K562 (cell line): ENCODE results near the gene ZMPSTE24. TPM values are rescaled to one million over a fixed set of nuclear protein-coding genes. Genes with fewer than 3 reads are reported as not detected.

Experiments used
- ATAC-seq: fragments of 200-7000 bp; cut with Tn5 transposase; 3 replicates; pipeline ENCODE4 v1.9.1; 2020; ENCODE audit warnings: moderate library complexity
- BruUV-seq: library from RNA; stranded (reverse); fragments of 400-500 nt; replicated peaks from 2 replicates; lab custom pipeline; 2021; lab: Mats Ljungman, UMichigan
- CTCF ChIA-PET: fragments of 300-600 bp; formaldehyde crosslinking; extraction: SDS; loops from one replicate; lab custom pipeline; 2021; ENCODE audit warnings: low intra/inter-chr PET ratio; lab: Yijun Ruan, JAX
- POLR2A ChIA-PET: fragments of 300-600, 350-650 bp; sonication (Branson Sonifier 250); formaldehyde crosslinking; extraction: SDS; loops from one replicate; lab custom pipeline; 2021; ENCODE audit warnings: antibody characterized with exemption, inconsistent platforms; lab: Yijun Ruan, JAX
- DNase-seq, 4 experiments: peaks; one replicate each; pipeline versions ENCODE4 v3.0.0 to v3.0.0-alpha.2; 2011 to 2018; ENCODE audit warnings: low spot score in 3 of 4, mixed read lengths in 3 of 4; ENCODE audit errors: extremely low read depth in 1 of 4
- FAIRE-seq: peaks from 2 replicates; lab custom pipeline; 2011; peaks lifted over from hg19 to GRCh38; lab: Jason Lieb, UNC
- H2AFZ ChIP-seq: 2 replicates; pipeline ENCODE4 v1.6.0; 2011; ENCODE audit warnings: low read depth, low read length, control low read depth, inconsistent platforms
- H3K27ac ChIP-seq: fragments of 200-600 bp; 3 replicates; pipeline ENCODE4 v1.8.0; 2011; ENCODE audit warnings: low read depth, mild to moderate bottlenecking, control low read depth, inconsistent platforms, low read length, moderate library complexity, mixed read lengths; ENCODE audit errors: extremely low read depth
- H3K27me3 ChIP-seq, 2 experiments: fragments of 300-600 bp in 1 of 2; 2 replicates in 1 of 2; 3 replicates in 1 of 2; pipeline versions ENCODE4 v1.6.0 to v1.8.0; 2011; ENCODE audit warnings: inconsistent platforms in 2 of 2, low read length in 2 of 2, mild to moderate bottlenecking in 1 of 2, mixed read lengths in 1 of 2, moderate library complexity in 1 of 2; ENCODE audit not compliant: control insufficient read depth in 2 of 2, insufficient read depth in 2 of 2
- H3K36me3 ChIP-seq: fragments of 300-600 bp; 3 replicates; pipeline ENCODE4 v1.8.0; 2011; ENCODE audit warnings: mild to moderate bottlenecking, low read length, inconsistent platforms; ENCODE audit not compliant: control insufficient read depth, insufficient read depth
- H3K4me1 ChIP-seq, 2 experiments: fragments of 200-600 bp in 1 of 2; replicated peaks in 1 of 2; 2 replicates in 1 of 2; 3 replicates in 1 of 2; pipeline versions ENCODE4 v1.5.1 to v1.8.0; 2011; ENCODE audit warnings: inconsistent platforms in 2 of 2, low read length in 2 of 2, mild to moderate bottlenecking in 1 of 2, mixed read lengths in 1 of 2, moderate library complexity in 1 of 2; ENCODE audit not compliant: control insufficient read depth in 2 of 2, insufficient read depth in 2 of 2
- H3K4me2 ChIP-seq: 2 replicates; pipeline ENCODE4 v1.6.1; 2011; ENCODE audit warnings: low read length, control low read depth, inconsistent platforms, mixed read lengths; ENCODE audit not compliant: insufficient read depth
- H3K4me3 ChIP-seq: fragments of 200-600 bp; sonication (generic), shearing (Covaris generic); 2 replicates; pipeline ENCODE4 v1.5.1; 2016; ENCODE audit warnings: control low read depth, inconsistent platforms
- H3K79me2 ChIP-seq: fragments of 200-600 bp; 3 replicates; pipeline ENCODE4 v1.8.0; 2011; ENCODE audit warnings: low read length, inconsistent platforms; ENCODE audit not compliant: control insufficient read depth, insufficient read depth
- H3K9ac ChIP-seq, 2 experiments: 2 replicates each; pipeline versions ENCODE4 v1.6.0 to v1.6.1; 2011; ENCODE audit warnings: low read depth in 2 of 2, low read length in 2 of 2, control low read depth in 1 of 2, inconsistent platforms in 1 of 2, mild to moderate bottlenecking in 1 of 2, mixed read lengths in 1 of 2; ENCODE audit not compliant: insufficient read depth in 1 of 2
- H3K9me1 ChIP-seq: one replicate; pipeline ENCODE4 v1.6.0; 2011; ENCODE audit warnings: inconsistent platforms, mild to moderate bottlenecking, low read length, moderate library complexity; ENCODE audit not compliant: control insufficient read depth, insufficient read depth
- H3K9me3 ChIP-seq: replicated peaks from 2 replicates; pipeline ENCODE4 v1.5.1; 2011; ENCODE audit warnings: low read depth, low read length, inconsistent platforms; ENCODE audit not compliant: control insufficient read depth, insufficient read depth
- H4K20me1 ChIP-seq: replicated peaks from 2 replicates; pipeline ENCODE4 v1.6.1; 2011; ENCODE audit warnings: low read length, inconsistent platforms, mixed read lengths; ENCODE audit not compliant: control insufficient read depth, insufficient read depth
- CAMTA2 ChIP-seq: fragments of 250-450 bp; sonication (Bioruptor Pico); conservative IDR thresholded peaks from 2 replicates; pipeline ENCODE4 v1.5.1; 2022
- CEBPG ChIP-seq, 3 experiments: fragments of 200-800 bp in 1 of 3; sonication (Bioruptor generic) in 1 of 3; sonication (generic) in 1 of 3; formaldehyde crosslinking in 1 of 3; IDR thresholded peaks in 2 of 3; conservative IDR thresholded peaks in 1 of 3; 2 replicates each; pipeline versions ENCODE4 v1.6.1 to v1.8.0; 2016 to 2022; ENCODE audit warnings: missing compliant biosample characterization in 2 of 3, missing genetic modification characterization in 2 of 3, mild to moderate bottlenecking in 1 of 3, missing genetic modification reagents in 1 of 3
- MTA3 ChIP-seq: fragments of 450-650 bp; formaldehyde crosslinking; IDR thresholded peaks from 2 replicates; pipeline ENCODE4 v1.6.1; 2017; ENCODE audit warnings: mild to moderate bottlenecking, borderline replicate concordance
- MYC ChIP-seq, 2 experiments: fragments of 250-450 bp in 1 of 2; sonication (Bioruptor Pico) in 1 of 2; IDR thresholded peaks; 2 replicates each; pipeline versions ENCODE4 v1.5.1 to v1.6.1; 2012 to 2021; ENCODE audit warnings: low read depth in 2 of 2, borderline replicate concordance in 1 of 2, improper control_type of control experiment in 1 of 2, low read length in 1 of 2, mild to moderate bottlenecking in 1 of 2, moderate library complexity in 1 of 2
- PCBP1 ChIP-seq: fragments of 200-400 bp; formaldehyde crosslinking; IDR thresholded peaks from 2 replicates; pipeline ENCODE4 v1.6.1; 2018; ENCODE audit warnings: mild to moderate bottlenecking, low read depth, low read length; ENCODE audit not compliant: poor library complexity, severe bottlenecking
- TAF9B ChIP-seq: fragments of 450-650 bp; IDR thresholded peaks from 2 replicates; pipeline ENCODE4 v1.6.1; 2018; ENCODE audit warnings: mild to moderate bottlenecking; ENCODE audit not compliant: partially characterized antibody
- ZFP30 ChIP-seq: fragments of 250-450 bp; sonication (Bioruptor Pico); IDR thresholded peaks from 2 replicates; pipeline ENCODE4 v1.8.0; 2022; ENCODE audit warnings: moderate library complexity, mild to moderate bottlenecking, inconsistent platforms, borderline replicate concordance
- ZNF316 ChIP-seq: fragments of 450-650 bp; IDR thresholded peaks from 2 replicates; pipeline ENCODE4 v1.6.1; 2016
- ZNF695 ChIP-seq: fragments of 450-650 bp; formaldehyde crosslinking; IDR thresholded peaks from 2 replicates; pipeline ENCODE4 v1.4.0; 2020; ENCODE audit warnings: mild to moderate bottlenecking, moderate library complexity
- ZNF79 ChIP-seq: fragments of 250-450 bp; sonication (Bioruptor Pico); IDR thresholded peaks from 2 replicates; pipeline ENCODE4 v1.4.0; 2020; ENCODE audit warnings: low read depth, mild to moderate bottlenecking, moderate library complexity
- WGBS: fragments of 100-300 bp; shearing (Covaris generic); methylation state at CpG from one replicate; pipeline ENCODE4 v1.1.6; 2016; ENCODE audit warnings: low coverage, mixed read lengths; ENCODE audit not compliant: insufficient coverage; ENCODE audit errors: missing lambda C conversion rate; 5-methylcytosine and 5-hydroxymethylcytosine counted together
- in situ Hi-C: fragments of 300-500 bp; cut with MboI; formaldehyde crosslinking; loops from 4 replicates; pipeline ENCODE4 v1.15.0; 2018; ENCODE audit warnings: inconsistent platforms, mixed read lengths
- intact Hi-C: fragments of 100-400 bp; cut with micrococcal nuclease; formaldehyde crosslinking; loops from 2 replicates; pipeline ENCODE4 v1.14.2; 2022
- polyA plus RNA-seq, 8 experiments: library from polyadenylated mRNA; depleted of rRNA in 4 of 8; stranded (reverse) in 5 of 8; unstranded in 3 of 8; fragments of >200 nt; fragmentation: Nextera tagmentation in 2 of 8; fragmentation: Illumina TruSeq in 1 of 8; extraction: Ambion mirVana in 2 of 8; extraction: Trizol in 1 of 8; gene quantifications; 2 replicates each; pipeline versions ENCODE4 v1.2.1 to v1.2.3, GENCODE V29; 2011 to 2014; ENCODE audit warnings: inconsistent platforms in 1 of 8, missing spikeins in 1 of 8
- total RNA-seq, 7 experiments: library from RNA; depleted of rRNA in 6 of 7; stranded (reverse); fragments of >200 nt in 6 of 7; fragmentation: Illumina TruSeq in 2 of 7; extraction: Trizol in 2 of 7; gene quantifications; 2 replicates each; pipeline versions ENCODE4 v1.2.1 to v1.2.3, GENCODE V29; 2011 to 2021; ENCODE audit warnings: low replicate concordance in 1 of 7
- TF ChIP-seq, protein P1 (sequence below): sonication (generic); formaldehyde crosslinking; IDR thresholded peaks from 2 replicates; pipeline ENCODE4 v1.9.0; 2022; ENCODE audit warnings: mild to moderate bottlenecking, missing genetic modification reagents
- TF ChIP-seq, protein P2 (sequence below): sonication (generic); formaldehyde crosslinking; IDR thresholded peaks from 2 replicates; pipeline ENCODE4 v1.5.0; 2020; ENCODE audit warnings: missing genetic modification reagents
- TF ChIP-seq, protein P3 (sequence below): fragments of 200-400 bp; formaldehyde crosslinking; IDR thresholded peaks from 2 replicates; pipeline ENCODE4 v1.6.1; 2017; ENCODE audit warnings: mild to moderate bottlenecking, low read depth, low read length, moderate library complexity
- TF ChIP-seq, protein P4 (sequence below): sonication (generic); formaldehyde crosslinking; IDR thresholded peaks from 2 replicates; pipeline ENCODE4 v1.8.0; 2023; ENCODE audit warnings: mild to moderate bottlenecking, missing genetic modification reagents
- TF ChIP-seq, protein P5 (sequence below): fragments of 450-650 bp; formaldehyde crosslinking; IDR thresholded peaks from 2 replicates; pipeline ENCODE4 v1.4.0; 2020; ENCODE audit warnings: mild to moderate bottlenecking, moderate library complexity

Gene ZMPSTE24
- total and polyA plus RNA-seq, 9 of the 15 experiments (the other 6 are each of a cell fraction or from before 2014, with no cell fraction given): 30.7 to 75.9 (median 64.3) TPM

DNA sequence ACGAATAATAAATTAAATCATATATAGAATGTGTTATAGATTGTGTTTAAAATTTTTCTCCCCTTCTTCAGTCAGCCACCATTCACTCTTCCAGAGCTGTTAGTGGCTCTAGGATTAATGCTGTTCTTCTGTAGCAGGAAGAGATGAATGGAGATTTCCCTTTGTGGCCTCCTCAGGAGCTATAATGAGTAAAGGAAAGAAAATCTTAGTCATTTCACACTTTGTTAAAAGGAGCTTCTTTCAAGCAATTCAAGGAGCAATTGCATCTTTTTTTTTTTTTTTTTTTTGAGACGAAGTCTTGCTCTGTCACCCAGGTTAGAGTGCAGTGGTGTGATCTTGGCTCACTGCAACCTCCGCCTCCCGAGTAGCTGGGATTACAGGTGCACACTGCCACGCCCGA, 34.0 kb upstream of the ZMPSTE24 start:
- intact Hi-C loops: no loop called here
- FAIRE-seq: no peak
- TF ChIP-seq, protein P1, sequence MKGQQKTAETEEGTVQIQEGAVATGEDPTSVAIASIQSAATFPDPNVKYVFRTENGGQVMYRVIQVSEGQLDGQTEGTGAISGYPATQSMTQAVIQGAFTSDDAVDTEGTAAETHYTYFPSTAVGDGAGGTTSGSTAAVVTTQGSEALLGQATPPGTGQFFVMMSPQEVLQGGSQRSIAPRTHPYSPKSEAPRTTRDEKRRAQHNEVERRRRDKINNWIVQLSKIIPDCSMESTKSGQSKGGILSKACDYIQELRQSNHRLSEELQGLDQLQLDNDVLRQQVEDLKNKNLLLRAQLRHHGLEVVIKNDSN (CRISPR knock-in tag): no peak
- TF ChIP-seq ZNF316: no peak
- TF ChIP-seq TAF9B: no peak
- TF ChIP-seq ZFP30 (CRISPR knock-in tag): no peak
- TF ChIP-seq CAMTA2 (CRISPR knock-in tag): no peak
- TF ChIP-seq ZNF695: no peak
- no peak for TF ChIP-seq MTA3
- TF ChIP-seq CEBPG (CRISPR knock-in tag; IDR thresholded peaks at IDR 0.05): no peak
- no peak for TF ChIP-seq CEBPG (tag; conservative IDR thresholded peaks at IDR 0.05 in 1 of 2, IDR thresholded peaks at IDR 0.05 in 1 of 2)
- TF ChIP-seq, protein P2, sequence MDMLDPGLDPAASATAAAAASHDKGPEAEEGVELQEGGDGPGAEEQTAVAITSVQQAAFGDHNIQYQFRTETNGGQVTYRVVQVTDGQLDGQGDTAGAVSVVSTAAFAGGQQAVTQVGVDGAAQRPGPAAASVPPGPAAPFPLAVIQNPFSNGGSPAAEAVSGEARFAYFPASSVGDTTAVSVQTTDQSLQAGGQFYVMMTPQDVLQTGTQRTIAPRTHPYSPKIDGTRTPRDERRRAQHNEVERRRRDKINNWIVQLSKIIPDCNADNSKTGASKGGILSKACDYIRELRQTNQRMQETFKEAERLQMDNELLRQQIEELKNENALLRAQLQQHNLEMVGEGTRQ (CRISPR knock-in tag): no peak
- TF ChIP-seq, protein P3, sequence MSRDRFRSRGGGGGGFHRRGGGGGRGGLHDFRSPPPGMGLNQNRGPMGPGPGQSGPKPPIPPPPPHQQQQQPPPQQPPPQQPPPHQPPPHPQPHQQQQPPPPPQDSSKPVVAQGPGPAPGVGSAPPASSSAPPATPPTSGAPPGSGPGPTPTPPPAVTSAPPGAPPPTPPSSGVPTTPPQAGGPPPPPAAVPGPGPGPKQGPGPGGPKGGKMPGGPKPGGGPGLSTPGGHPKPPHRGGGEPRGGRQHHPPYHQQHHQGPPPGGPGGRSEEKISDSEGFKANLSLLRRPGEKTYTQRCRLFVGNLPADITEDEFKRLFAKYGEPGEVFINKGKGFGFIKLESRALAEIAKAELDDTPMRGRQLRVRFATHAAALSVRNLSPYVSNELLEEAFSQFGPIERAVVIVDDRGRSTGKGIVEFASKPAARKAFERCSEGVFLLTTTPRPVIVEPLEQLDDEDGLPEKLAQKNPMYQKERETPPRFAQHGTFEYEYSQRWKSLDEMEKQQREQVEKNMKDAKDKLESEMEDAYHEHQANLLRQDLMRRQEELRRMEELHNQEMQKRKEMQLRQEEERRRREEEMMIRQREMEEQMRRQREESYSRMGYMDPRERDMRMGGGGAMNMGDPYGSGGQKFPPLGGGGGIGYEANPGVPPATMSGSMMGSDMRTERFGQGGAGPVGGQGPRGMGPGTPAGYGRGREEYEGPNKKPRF: no peak
- TF ChIP-seq PCBP1: no peak
- TF ChIP-seq ZNF79 (CRISPR knock-in tag): no peak
- TF ChIP-seq, protein P4, sequence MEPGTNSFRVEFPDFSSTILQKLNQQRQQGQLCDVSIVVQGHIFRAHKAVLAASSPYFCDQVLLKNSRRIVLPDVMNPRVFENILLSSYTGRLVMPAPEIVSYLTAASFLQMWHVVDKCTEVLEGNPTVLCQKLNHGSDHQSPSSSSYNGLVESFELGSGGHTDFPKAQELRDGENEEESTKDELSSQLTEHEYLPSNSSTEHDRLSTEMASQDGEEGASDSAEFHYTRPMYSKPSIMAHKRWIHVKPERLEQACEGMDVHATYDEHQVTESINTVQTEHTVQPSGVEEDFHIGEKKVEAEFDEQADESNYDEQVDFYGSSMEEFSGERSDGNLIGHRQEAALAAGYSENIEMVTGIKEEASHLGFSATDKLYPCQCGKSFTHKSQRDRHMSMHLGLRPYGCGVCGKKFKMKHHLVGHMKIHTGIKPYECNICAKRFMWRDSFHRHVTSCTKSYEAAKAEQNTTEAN (CRISPR knock-in tag): no peak
- TF ChIP-seq, protein P5, sequence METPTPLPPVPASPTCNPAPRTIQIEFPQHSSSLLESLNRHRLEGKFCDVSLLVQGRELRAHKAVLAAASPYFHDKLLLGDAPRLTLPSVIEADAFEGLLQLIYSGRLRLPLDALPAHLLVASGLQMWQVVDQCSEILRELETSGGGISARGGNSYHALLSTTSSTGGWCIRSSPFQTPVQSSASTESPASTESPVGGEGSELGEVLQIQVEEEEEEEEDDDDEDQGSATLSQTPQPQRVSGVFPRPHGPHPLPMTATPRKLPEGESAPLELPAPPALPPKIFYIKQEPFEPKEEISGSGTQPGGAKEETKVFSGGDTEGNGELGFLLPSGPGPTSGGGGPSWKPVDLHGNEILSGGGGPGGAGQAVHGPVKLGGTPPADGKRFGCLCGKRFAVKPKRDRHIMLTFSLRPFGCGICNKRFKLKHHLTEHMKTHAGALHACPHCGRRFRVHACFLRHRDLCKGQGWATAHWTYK (CRISPR knock-in tag): no peak
- TF ChIP-seq MYC (IDR thresholded peaks at IDR 0.05; ENCODE audit: low read depth, low read length): no peak
- TF ChIP-seq MYC (CRISPR knock-in tag; IDR thresholded peaks at IDR 0.05; ENCODE audit: borderline replicate concordance, low read depth): no peak

More for the DNA sequence above, 34.0 kb upstream of the ZMPSTE24 start:
- Histone ChIP-seq H3K9me3 (no peaks in the 10 kb centered on the region; the same call in 1 of the 2 replicates), H3K79me2 (peaks cover 43% of the 10 kb centered on the region), H3K36me3 (peaks cover 60% of the 10 kb centered on the region), H3K9me1 (no peaks in the 10 kb centered on the region), H3K4me2 (no peak overlapping the region), H3K9ac (no peak overlapping the region), H3K27me3 (no peaks in the 10 kb centered on the region), H2AFZ (no peak overlapping the region), H4K20me1 (no peaks in the 10 kb centered on the region), H3K4me1 (peaks cover 12 to 20% of the 10 kb centered on the region in 2 experiments; a peak in 4 of 5 replicates), H3K27ac (no peak overlapping the region), H3K4me3 (no peak overlapping the region)
- WGBS: 96% methylated on average over 6 of the region's 6 CpGs
- POLR2A ChIA-PET: interaction anchor here (0.6 to 4.1 kb wide), 4 partner anchors 10 to 80 kb away, joined by 3 to 25 read pairs (median 3); no protein-coding TSS in a partner anchor
- in situ Hi-C loops: no loop called here
- no peak for ATAC-seq
- CTCF ChIA-PET: no interaction called here
- no TSS peak for BruUV-seq
- no peak for DNase-seq
